Measurements from ENCODE around the gene TCEAL9. TPM values are rescaled to one million over a fixed set of nuclear protein-coding genes. Genes with fewer than 3 reads are reported as not detected.
A peak's percentile ranks its signal among the peaks of the same experiment; 100 is the strongest.

The TCEAL9 gene
- total RNA-seq, 5 donors from 2014 or later (not counting 1 experiment from before 2014, with no cell fraction given): 0.65 to 1.7 (median 1.3) TPM; not detected in 1

- Histone ChIP-seq H3K9me3 (no peaks in the 10 kb centered on the region), H3K27ac (ENCODE audit: low read length) (no peak overlapping the region), H3K4me1 (ENCODE audit: control insufficient read depth in 1 of 2, extremely low read depth in 1 of 2, insufficient read depth in 2 of 2, low read length in 2 of 2) (peaks cover 0 to 7% of the 10 kb centered on the region in 2 experiments), H3K27me3 (replicated peaks in 1 of 2; ENCODE audit: control insufficient read depth in 2 of 2, extremely low read depth in 1 of 2, insufficient read depth in 2 of 2, low read length in 1 of 2) (peaks cover 0 to 4% of the 10 kb centered on the region in 2 experiments), H3K4me3 (ENCODE audit: control insufficient read depth in 1 of 2, extremely low read depth in 1 of 2, low read length in 1 of 2) (peak overlapping the region; percentile 11 to 30), H3K36me3 (ENCODE audit: control insufficient read depth in 2 of 2, extremely low read depth in 1 of 2, insufficient read depth in 1 of 2, low read length in 1 of 2) (no peaks in the 10 kb centered on the region)
- peak in 24 of 35 experiments; percentile 0 to 51 (median 7) for DNase-seq
- Mint-ChIP-seq H3K27me3 (peaks cover 0 to 35% of the 10 kb centered on the region in 2 donors), H3K9me3 (no peaks in the 10 kb centered on the region), H3K36me3 (no peaks in the 10 kb centered on the region), H3K4me1 (peaks cover 11 to 16% (median 13%) of the 10 kb centered on the region in 3 donors), H3K4me3 (peak overlapping the region; percentile 50 to 73 (median 73)), H3K27ac (no peak overlapping the region)
- ChIA-PET POLR2A (no interaction called here), CTCF (no interaction called here)
- WGBS (ENCODE audit: insufficient coverage): 24% methylated on average over 3 of the region's 19 CpGs
- peak in 2 of 4 experiments; percentile 23 to 50 for ATAC-seq (replicated peaks in 1 of 4)
Observed at GRCh38 chrX:103404231-103405008, 48.1 kb downstream of the TCEAL9 start.

GRCh38 chrX:103405009-103405333 is 48.7 kb downstream of the TCEAL9 start:
- CTCF ChIA-PET: no interaction called here
- no peak overlapping the region for H3K27ac Mint-ChIP-seq
- 0% methylated on average over 4 of the region's 7 CpGs for WGBS (ENCODE audit: insufficient coverage)

GRCh38 chrX:103406256-103406655 is 50.0 kb downstream of the TCEAL9 start:
- Mint-ChIP-seq H3K27ac (no peak overlapping the region), H3K9me3 (no peaks in the 10 kb centered on the region), H3K36me3 (no peaks in the 10 kb centered on the region), H3K27me3 (peaks cover 0 to 29% of the 10 kb centered on the region in 2 donors), H3K4me3 (no peak overlapping the region), H3K4me1 (peaks cover 11 to 16% (median 13%) of the 10 kb centered on the region in 3 donors)
- ChIA-PET CTCF (no interaction called here), POLR2A (no interaction called here)
- no peak for ATAC-seq (replicated peaks in 1 of 4)
- Histone ChIP-seq H3K9me3 (no peaks in the 10 kb centered on the region), H3K27me3 (replicated peaks in 1 of 2; ENCODE audit: control insufficient read depth in 2 of 2, extremely low read depth in 1 of 2, insufficient read depth in 2 of 2, low read length in 1 of 2) (peaks cover 0 to 4% of the 10 kb centered on the region in 2 experiments), H3K4me1 (ENCODE audit: control insufficient read depth in 1 of 2, extremely low read depth in 1 of 2, insufficient read depth in 2 of 2, low read length in 2 of 2) (peaks cover 0 to 7% of the 10 kb centered on the region in 2 experiments), H3K36me3 (ENCODE audit: control insufficient read depth in 2 of 2, extremely low read depth in 1 of 2, insufficient read depth in 1 of 2, low read length in 1 of 2) (no peaks in the 10 kb centered on the region), H3K27ac (ENCODE audit: low read length) (no peak overlapping the region), H3K4me3 (ENCODE audit: control insufficient read depth in 1 of 2, extremely low read depth in 1 of 2, low read length in 1 of 2) (no peak overlapping the region)
- WGBS (ENCODE audit: insufficient coverage): no CpG with 5 or more reads among the region's 1 CpG
- no peak for DNase-seq

More at GRCh38 chrX:103405009-103405333, 48.7 kb downstream of the TCEAL9 start:
- Mint-ChIP-seq H3K4me1 (peaks cover 11 to 16% (median 13%) of the 10 kb centered on the region in 3 donors), H3K9me3 (no peaks in the 10 kb centered on the region), H3K27me3 (peaks cover 0 to 39% of the 10 kb centered on the region in 2 donors), H3K36me3 (no peaks in the 10 kb centered on the region), H3K4me3 (peak overlapping the region; percentile 50 to 73 (median 73))
- ATAC-seq (replicated peaks in 1 of 4) (peak in 1 of 4 experiments; percentile 18), DNase-seq (peak in 1 of 35 experiments; percentile 0)
- POLR2A ChIA-PET: no interaction called here
- Histone ChIP-seq H3K27me3 (replicated peaks in 1 of 2; ENCODE audit: control insufficient read depth in 2 of 2, extremely low read depth in 1 of 2, insufficient read depth in 2 of 2, low read length in 1 of 2) (peaks cover 0 to 4% of the 10 kb centered on the region in 2 experiments), H3K27ac (ENCODE audit: low read length) (no peak overlapping the region), H3K4me1 (ENCODE audit: control insufficient read depth in 1 of 2, extremely low read depth in 1 of 2, insufficient read depth in 2 of 2, low read length in 2 of 2) (peaks cover 0 to 7% of the 10 kb centered on the region in 2 experiments), H3K36me3 (ENCODE audit: control insufficient read depth in 2 of 2, extremely low read depth in 1 of 2, insufficient read depth in 1 of 2, low read length in 1 of 2) (no peaks in the 10 kb centered on the region), H3K9me3 (no peaks in the 10 kb centered on the region), H3K4me3 (ENCODE audit: control insufficient read depth in 1 of 2, extremely low read depth in 1 of 2, low read length in 1 of 2) (peak overlapping the region; percentile 11 to 30)

DNA sequence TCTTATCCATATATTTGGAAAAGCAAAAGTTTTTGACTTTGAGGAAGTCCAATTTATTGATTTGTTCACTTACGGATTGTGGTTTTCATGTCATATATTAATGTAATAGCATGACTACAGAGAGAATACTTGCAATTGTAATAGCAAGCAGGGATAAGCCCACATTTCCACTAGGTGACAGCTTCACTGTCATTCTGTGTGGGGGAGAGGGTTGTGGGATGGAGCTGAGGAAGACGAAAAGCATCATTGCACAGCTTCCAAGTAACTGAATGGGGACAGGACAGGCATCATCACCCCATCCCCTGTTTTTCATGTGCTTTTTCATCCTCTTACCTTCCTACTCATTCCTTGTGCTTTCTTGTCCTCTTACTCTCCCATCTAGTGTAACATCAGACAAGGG is 51.5 kb downstream of the TCEAL9 start:
- WGBS (ENCODE audit: insufficient coverage): no CpG with 5 or more reads among the region's 2 CpGs
- no peak overlapping the region for H3K4me3 ChIP-seq (ENCODE audit: control insufficient read depth in 1 of 2, extremely low read depth in 1 of 2, low read length in 1 of 2)
- ChIA-PET POLR2A (no interaction called here), CTCF (no interaction called here)
- Mint-ChIP-seq H3K4me3 (no peak overlapping the region), H3K27me3 (peaks cover 0 to 29% of the 10 kb centered on the region in 2 donors), H3K4me1 (peaks cover 11 to 16% (median 13%) of the 10 kb centered on the region in 3 donors), H3K36me3 (no peaks in the 10 kb centered on the region), H3K27ac (no peak overlapping the region), H3K9me3 (no peaks in the 10 kb centered on the region)
- no peak overlapping the region for H3K27ac ChIP-seq (ENCODE audit: low read length)
- peaks cover 0 to 4% of the 10 kb centered on the region in 2 experiments for H3K27me3 ChIP-seq (replicated peaks in 1 of 2; ENCODE audit: control insufficient read depth in 2 of 2, extremely low read depth in 1 of 2, insufficient read depth in 2 of 2, low read length in 1 of 2)
- no peaks in the 10 kb centered on the region for H3K9me3 ChIP-seq
- DNase-seq: no peak
- H3K4me1 ChIP-seq (ENCODE audit: control insufficient read depth in 1 of 2, extremely low read depth in 1 of 2, insufficient read depth in 2 of 2, low read length in 2 of 2): peaks cover 0 to 7% of the 10 kb centered on the region in 2 experiments
- no peak for ATAC-seq (replicated peaks in 1 of 4)
- no peaks in the 10 kb centered on the region for H3K36me3 ChIP-seq (ENCODE audit: control insufficient read depth in 2 of 2, extremely low read depth in 1 of 2, insufficient read depth in 1 of 2, low read length in 1 of 2)

Other genes starting within 250 kb of the TCEAL9 start
- gene BEX4, start 141.4 kb upstream of the TCEAL9 start, total RNA-seq: 10 to 100 TPM; 23.8 to 53.6 (median 29.4) TPM
- 10 to 100 TPM; 13.8 to 25.5 (median 20.4) TPM for gene TCEAL8, start 101.4 kb upstream of the TCEAL9 start, total RNA-seq
- gene TCEAL5, start 79.8 kb upstream of the TCEAL9 start, total RNA-seq: not detected
- gene BEX2, start 45.5 kb upstream of the TCEAL9 start, total RNA-seq: 10 to 100 TPM; 24.0 to 38.3 (median 26.8) TPM
- not detected for gene TCEAL7, start 26.3 kb upstream of the TCEAL9 start, total RNA-seq
- 10 to 100 TPM; 17.7 to 41.5 (median 27.7) TPM for gene BEX3, start 20.0 kb downstream of the TCEAL9 start, total RNA-seq
- gene RAB40A, start 163.0 kb downstream of the TCEAL9 start, total RNA-seq: under 1 TPM in 3 of 5 donors, not detected in 2; 0.07 to 0.18 (median 0.16) TPM
- 10 to 100 TPM in 2 of 5 donors, 1 to 10 TPM in 3; 9.4 to 12.4 (median 9.4) TPM for gene TCEAL4, start 229.0 kb downstream of the TCEAL9 start, total RNA-seq

All from T-cell (primary cell).